Mammary epithelial cell (primary cell): Measurements from ENCODE around the gene RNF180.

Source experiments
- EZH2 ChIP-seq: IDR thresholded peaks from 2 replicates; pipeline ENCODE4 v1.6.1; 2012; ENCODE audit warnings: low read length, inconsistent platforms, borderline replicate concordance
- TF ChIP-seq, protein P1 (sequence below), 2 donors: IDR thresholded peaks in 1 of 2; conservative IDR thresholded peaks in 1 of 2; 2 replicates each; pipeline ENCODE4 v1.5.1; 2011 to 2012; ENCODE audit warnings: inconsistent platforms in 2 of 2, low read length in 2 of 2, mild to moderate bottlenecking in 2 of 2, control low read depth in 1 of 2, low read depth in 1 of 2; ENCODE audit not compliant: insufficient read depth in 1 of 2; ENCODE audit errors: extremely low read depth in 1 of 2

DNA sequence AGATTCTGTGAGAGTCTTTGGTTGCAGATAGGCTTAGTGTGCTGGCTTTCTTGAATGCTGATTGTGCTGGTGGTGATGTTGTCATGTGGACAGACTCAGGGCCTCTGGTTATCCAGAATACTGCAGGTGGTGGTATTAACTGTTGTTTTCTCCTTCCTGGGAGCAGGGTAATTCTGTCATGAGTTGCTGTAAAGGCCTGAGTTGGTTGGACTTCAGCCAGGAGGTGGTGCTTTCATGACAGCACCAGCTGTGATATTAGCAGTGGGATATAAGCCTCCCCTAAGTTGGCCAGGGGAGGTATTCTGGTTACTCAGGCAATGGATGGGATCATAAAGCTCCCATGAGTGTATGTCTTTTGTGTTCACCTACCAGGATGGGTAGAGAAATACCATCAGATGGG lies 16.4 kb upstream of the RNF180 start:
- TF ChIP-seq, protein P1, sequence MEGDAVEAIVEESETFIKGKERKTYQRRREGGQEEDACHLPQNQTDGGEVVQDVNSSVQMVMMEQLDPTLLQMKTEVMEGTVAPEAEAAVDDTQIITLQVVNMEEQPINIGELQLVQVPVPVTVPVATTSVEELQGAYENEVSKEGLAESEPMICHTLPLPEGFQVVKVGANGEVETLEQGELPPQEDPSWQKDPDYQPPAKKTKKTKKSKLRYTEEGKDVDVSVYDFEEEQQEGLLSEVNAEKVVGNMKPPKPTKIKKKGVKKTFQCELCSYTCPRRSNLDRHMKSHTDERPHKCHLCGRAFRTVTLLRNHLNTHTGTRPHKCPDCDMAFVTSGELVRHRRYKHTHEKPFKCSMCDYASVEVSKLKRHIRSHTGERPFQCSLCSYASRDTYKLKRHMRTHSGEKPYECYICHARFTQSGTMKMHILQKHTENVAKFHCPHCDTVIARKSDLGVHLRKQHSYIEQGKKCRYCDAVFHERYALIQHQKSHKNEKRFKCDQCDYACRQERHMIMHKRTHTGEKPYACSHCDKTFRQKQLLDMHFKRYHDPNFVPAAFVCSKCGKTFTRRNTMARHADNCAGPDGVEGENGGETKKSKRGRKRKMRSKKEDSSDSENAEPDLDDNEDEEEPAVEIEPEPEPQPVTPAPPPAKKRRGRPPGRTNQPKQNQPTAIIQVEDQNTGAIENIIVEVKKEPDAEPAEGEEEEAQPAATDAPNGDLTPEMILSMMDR (conservative IDR thresholded peaks at IDR 0.05 in 1 of 2, IDR thresholded peaks at IDR 0.05 in 1 of 2; ENCODE audit: extremely low read depth in 1 of 2, insufficient read depth in 1 of 2, low read depth in 1 of 2, low read length in 2 of 2): no peak
- TF ChIP-seq EZH2: no peak
